Stomach (tissue), 9 donors: ENCODE results near the gene MYCBP2. TPM values are rescaled to one million over a fixed set of nuclear protein-coding genes. Genes with fewer than 3 reads are reported as not detected.

Experiments
- DNase-seq, 2 donors: peaks; one replicate each; pipeline versions ENCODE4 v3.0.0 to v3.0.0-alpha.2; 2013 to 2019
- H3K27ac ChIP-seq, 5 donors: fragments of 200-600 bp in 4 of 5; sonication (generic) in 4 of 5; one replicate each; pipeline ENCODE4 v1.5.1; 2013 to 2019; ENCODE audit warnings: mild to moderate bottlenecking in 1 of 5, moderate library complexity in 1 of 5
- H3K27me3 ChIP-seq, 3 donors: fragments of 200-600 bp; sonication (generic); one replicate each; pipeline ENCODE4 v1.5.1; 2017 to 2019; ENCODE audit warnings: mixed run types in 1 of 3
- H3K36me3 ChIP-seq, 4 donors: fragments of 200-600 bp; sonication (generic); 1 replicate in 3 of 4; 2 replicates in 1 of 4; pipeline ENCODE4 v1.5.1; 2016 to 2019
- H3K4me1 ChIP-seq, 4 donors: fragments of 200-600 bp; sonication (generic); one replicate each; pipeline ENCODE4 v1.5.1; 2016 to 2019
- H3K4me3 ChIP-seq, 4 donors: fragments of 200-600 bp; sonication (generic) in 3 of 4; one replicate each; pipeline ENCODE4 v1.5.1; 2016 to 2019; ENCODE audit warnings: mild to moderate bottlenecking in 1 of 4
- H3K9me3 ChIP-seq, 4 donors: fragments of 200-600 bp; sonication (generic); one replicate each; pipeline ENCODE4 v1.5.1; 2016 to 2019
- EP300 ChIP-seq: sonication (generic); formaldehyde crosslinking; IDR thresholded peaks from one replicate; pipeline ENCODE4 v1.6.1; 2017; ENCODE audit warnings: antibody characterized with exemption
- POLR2A ChIP-seq, 4 donors: fragments of 450-650 bp; IDR thresholded peaks; one replicate each; pipeline ENCODE4 v1.6.1; 2016; ENCODE audit warnings: antibody characterized with exemption in 4 of 4, control low read depth in 2 of 4, mild to moderate bottlenecking in 1 of 4, moderate library complexity in 1 of 4
- POLR2AphosphoS5 ChIP-seq, 3 donors: sonication (generic); formaldehyde crosslinking; IDR thresholded peaks; one replicate each; pipeline ENCODE4 v1.6.1; 2016; ENCODE audit warnings: antibody characterized with exemption in 3 of 3
- WGBS, 5 donors: extraction: QIAGEN DNeasy Blood & Tissue Kit in 3 of 5; methylation state at CpG; one replicate each; pipeline versions ENCODE4 v1.1.5 to v1.1.7; 2013 to 2018; 5-methylcytosine and 5-hydroxymethylcytosine counted together
- intact Hi-C: fragments of 100-400 bp; cut with DNase I; formaldehyde crosslinking; loops from one replicate; pipeline ENCODE4 v1.15.1; 2023; ENCODE audit warnings: low total_unique reads
- polyA plus RNA-seq, 3 donors: library from polyadenylated mRNA; stranded (reverse); fragments of 200-250 nt; gene quantifications; one replicate each; pipeline ENCODE4 v1.2.3, GENCODE V29; 2013
- total RNA-seq, 5 donors: library from RNA; depleted of rRNA; stranded (reverse); fragments of >200 nt; gene quantifications; one replicate each; pipeline versions ENCODE4 v1.1.0 to v1.2.3, GENCODE V29; 2014 to 2016
- TF ChIP-seq, protein P1 (sequence below), 7 experiments: fragments of 450-650 bp in 4 of 7; fragments of 200-600 bp in 3 of 7; sonication (generic) in 3 of 7; IDR thresholded peaks; one replicate each; pipeline ENCODE4 v1.5.1; 2016 to 2019; ENCODE audit warnings: antibody characterized with exemption in 7 of 7, control low read depth in 2 of 7, mild to moderate bottlenecking in 1 of 7
- donor health status: healthy with polysubstance abuse.
- donor health status: Bipolar disorder and iron deficiency.
- donor health status: healthy.

The MYCBP2 gene
- total and polyA plus RNA-seq, 8 donors = 15.6 to 194 (median 70.4) TPM

DNA sequence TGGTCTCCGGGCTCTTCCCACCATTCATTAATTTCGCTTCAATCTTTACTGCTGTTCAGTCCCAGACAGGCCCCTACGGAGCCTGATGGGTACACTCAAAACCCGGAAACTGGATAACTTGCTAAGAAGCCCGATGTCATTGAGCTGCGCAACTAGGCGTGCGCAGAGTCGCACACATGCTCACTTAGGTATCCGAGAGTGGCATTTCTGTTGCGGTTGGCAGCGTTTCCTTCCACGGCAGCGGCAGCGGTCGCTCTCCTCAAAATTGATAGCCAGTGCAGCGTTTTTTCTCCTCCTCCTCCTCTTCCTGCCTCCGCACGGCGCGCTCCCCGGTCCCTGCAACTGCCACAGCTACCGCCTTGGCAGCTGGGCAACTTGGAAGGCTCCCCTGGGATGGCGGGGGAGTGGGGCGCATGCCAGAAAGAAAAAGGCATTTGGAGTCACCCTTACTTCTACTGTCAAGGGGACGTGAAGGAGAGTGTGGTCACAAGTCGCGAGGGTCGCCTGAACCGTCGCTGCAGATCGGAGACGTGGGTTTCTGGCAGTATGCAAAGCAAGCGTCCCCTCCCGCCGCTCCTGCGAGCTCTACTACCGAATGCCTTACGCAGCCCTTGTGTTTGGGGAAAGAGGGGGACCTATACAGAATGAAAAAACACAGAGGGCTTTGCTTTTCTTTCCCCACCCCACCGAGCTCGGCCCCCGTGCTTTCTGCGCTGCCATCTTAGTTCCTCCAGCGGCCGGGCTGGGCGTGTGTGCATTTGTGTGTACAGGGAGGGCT lies 2.4 kb upstream of the MYCBP2 start:
- intact Hi-C loops = no loop called here
- Histone ChIP-seq H3K4me3 (peak overlapping the region; percentile 67 to 94 (median 82)), H3K36me3 (no peaks in the 10 kb centered on the region), H3K27me3 (no peaks in the 10 kb centered on the region), H3K4me1 (peaks cover 3 to 38% (median 34%) of the 10 kb centered on the region in 4 donors), H3K27ac (peak overlapping the region; percentile 78 to 93 (median 88)), H3K9me3 (no peaks in the 10 kb centered on the region)
- peak; percentile 83 to 97 for DNase-seq
- 0 to 1% (median 1%) methylated on average over 45 to 46 of the region's 46 CpGs for WGBS, 5 donors
- TF ChIP-seq, protein P1, sequence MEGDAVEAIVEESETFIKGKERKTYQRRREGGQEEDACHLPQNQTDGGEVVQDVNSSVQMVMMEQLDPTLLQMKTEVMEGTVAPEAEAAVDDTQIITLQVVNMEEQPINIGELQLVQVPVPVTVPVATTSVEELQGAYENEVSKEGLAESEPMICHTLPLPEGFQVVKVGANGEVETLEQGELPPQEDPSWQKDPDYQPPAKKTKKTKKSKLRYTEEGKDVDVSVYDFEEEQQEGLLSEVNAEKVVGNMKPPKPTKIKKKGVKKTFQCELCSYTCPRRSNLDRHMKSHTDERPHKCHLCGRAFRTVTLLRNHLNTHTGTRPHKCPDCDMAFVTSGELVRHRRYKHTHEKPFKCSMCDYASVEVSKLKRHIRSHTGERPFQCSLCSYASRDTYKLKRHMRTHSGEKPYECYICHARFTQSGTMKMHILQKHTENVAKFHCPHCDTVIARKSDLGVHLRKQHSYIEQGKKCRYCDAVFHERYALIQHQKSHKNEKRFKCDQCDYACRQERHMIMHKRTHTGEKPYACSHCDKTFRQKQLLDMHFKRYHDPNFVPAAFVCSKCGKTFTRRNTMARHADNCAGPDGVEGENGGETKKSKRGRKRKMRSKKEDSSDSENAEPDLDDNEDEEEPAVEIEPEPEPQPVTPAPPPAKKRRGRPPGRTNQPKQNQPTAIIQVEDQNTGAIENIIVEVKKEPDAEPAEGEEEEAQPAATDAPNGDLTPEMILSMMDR (IDR thresholded peaks at IDR 0.05) = no peak
- TF ChIP-seq POLR2AphosphoS5 (IDR thresholded peaks at IDR 0.05) = peak; percentile 66 to 90 (median 69)

DNA sequence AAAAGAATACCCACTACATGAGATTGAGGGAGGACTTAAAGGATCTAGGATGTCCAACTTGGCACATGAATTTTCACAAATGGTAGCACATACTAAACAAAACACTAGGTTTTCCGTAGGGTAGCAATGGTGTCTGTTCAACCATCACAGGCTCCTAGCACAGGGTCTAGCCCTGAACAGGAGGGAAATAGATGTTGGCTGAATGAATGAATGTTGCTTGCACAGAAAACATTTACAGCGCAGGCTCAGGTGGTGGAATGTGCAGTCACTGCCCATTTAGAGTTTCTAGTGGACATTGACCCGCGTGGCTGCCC lies 1.9 kb upstream of the MYCBP2 start:
- Histone ChIP-seq H3K36me3 (no peaks in the 10 kb centered on the region), H3K4me1 (peaks cover 8 to 44% (median 39%) of the 10 kb centered on the region in 4 donors), H3K27me3 (no peaks in the 10 kb centered on the region), H3K9me3 (no peaks in the 10 kb centered on the region), H3K4me3 (peak overlapping the region; percentile 67 to 94 (median 82)), H3K27ac (peak overlapping the region; percentile 78 to 93 (median 88))
- no peak for TF ChIP-seq EP300
- TF ChIP-seq, protein P1 (IDR thresholded peaks at IDR 0.05) = no peak
- no peak for TF ChIP-seq POLR2A (IDR thresholded peaks at IDR 0.05)
- no peak for TF ChIP-seq POLR2AphosphoS5 (IDR thresholded peaks at IDR 0.05)
- DNase-seq = no peak
- 0 to 4% (median 2%) methylated on average over 3 to 4 of the region's 4 CpGs for WGBS, 5 donors
- intact Hi-C loops = no loop called here

DNA sequence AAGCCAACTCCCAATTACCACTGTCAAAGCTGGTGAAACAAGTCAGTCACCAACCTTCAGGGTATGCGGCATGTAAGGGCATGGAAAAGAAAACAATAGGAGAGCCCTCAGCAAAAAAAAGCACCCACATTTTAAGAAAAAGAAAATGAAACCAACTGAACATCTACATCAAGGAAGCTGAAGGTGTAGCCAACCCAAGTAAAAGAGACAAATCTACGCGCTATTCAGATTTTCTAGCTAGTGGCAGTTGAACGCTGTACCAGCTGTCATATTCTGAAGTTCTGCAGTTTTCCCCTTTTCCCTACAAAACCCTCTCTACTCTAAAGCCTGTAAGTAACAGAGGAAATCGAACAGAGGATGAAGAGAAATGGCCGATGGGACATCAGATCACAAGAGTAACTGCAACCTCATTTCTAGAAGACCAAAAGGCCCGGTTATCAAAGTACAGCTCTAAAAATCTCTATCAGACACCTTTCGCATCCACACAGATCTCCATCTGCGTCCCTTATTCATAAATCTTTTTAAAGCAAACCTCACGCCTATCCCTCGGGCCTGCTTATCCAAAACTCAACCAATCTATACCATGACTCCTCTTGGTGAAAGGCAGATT lies 1.4 kb downstream of the MYCBP2 start:
- Histone ChIP-seq H3K4me1 (peaks cover 14 to 68% (median 51%) of the 10 kb centered on the region in 4 donors), H3K27ac (peak overlapping the region; percentile 88 to 94 (median 92)), H3K27me3 (no peaks in the 10 kb centered on the region), H3K4me3 (peak overlapping the region; percentile 83 to 98 (median 88)), H3K36me3 (no peaks in the 10 kb centered on the region), H3K9me3 (no peaks in the 10 kb centered on the region)
- WGBS, 5 donors = 1 to 7% (median 3%) methylated on average over 11 of the region's 11 CpGs
- intact Hi-C loops = no loop called here
- DNase-seq = peak in 1 of 2 donors; percentile 32
- TF ChIP-seq POLR2AphosphoS5 (IDR thresholded peaks at IDR 0.05) = no peak
- TF ChIP-seq POLR2A (IDR thresholded peaks at IDR 0.05) = no peak
- TF ChIP-seq, protein P1 (IDR thresholded peaks at IDR 0.05) = no peak
- no peak for TF ChIP-seq EP300

DNA sequence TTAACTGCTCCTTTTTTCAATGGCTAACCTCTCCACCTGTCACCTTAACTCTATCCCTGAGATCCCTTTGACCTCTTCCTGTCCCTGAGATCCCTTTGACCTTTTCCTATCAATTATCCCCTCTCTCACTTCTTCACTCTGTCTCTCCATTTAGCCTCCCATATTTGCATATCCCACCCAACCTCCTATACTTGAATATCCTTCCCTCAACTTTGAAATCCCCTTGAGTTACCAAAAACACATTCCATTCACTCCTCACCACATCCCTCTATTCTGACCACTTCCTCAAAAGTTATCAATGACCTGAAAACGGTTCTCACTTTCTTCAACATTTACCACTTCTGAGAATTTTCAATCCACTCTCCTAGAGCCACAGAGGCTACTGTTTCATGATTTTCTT lies 3.0 kb downstream of the MYCBP2 start:
- H3K27me3 ChIP-seq = no peaks in the 10 kb centered on the region
- DNase-seq = no peak
- no peaks in the 10 kb centered on the region for H3K9me3 ChIP-seq
- intact Hi-C loops = no loop called here
- no peak overlapping the region for H3K4me3 ChIP-seq
- TF ChIP-seq, protein P1 (IDR thresholded peaks at IDR 0.05) = no peak
- TF ChIP-seq EP300 (no peak), POLR2AphosphoS5 (IDR thresholded peaks at IDR 0.05) (no peak)
- 32 to 63% (median 41%) methylated on average over 1 of the region's 1 CpG for WGBS, 5 donors
- no peaks in the 10 kb centered on the region for H3K36me3 ChIP-seq
- no peak overlapping the region for H3K27ac ChIP-seq
- peaks cover 13 to 74% (median 54%) of the 10 kb centered on the region in 4 donors for H3K4me1 ChIP-seq
